GM12864 (cell line): ENCODE data around the gene FBH1.
"Not testable (repeated sequence)": the region's sequence is repeated elsewhere in the genome, so short reads cannot be mapped to it uniquely, and the experiment has no call there.

Source experiments
- DNase-seq: peaks from one replicate; pipeline ENCODE4 v3.0.0-alpha.2; 2011; ENCODE audit warnings: low read depth
- H3K4me3 ChIP-seq: 2 replicates; pipeline ENCODE4 v1.5.1; 2011; ENCODE audit warnings: mild to moderate bottlenecking, low read depth, low read length, control low read depth
- TF ChIP-seq, protein P1 (sequence below): IDR thresholded peaks from 2 replicates; pipeline ENCODE4 v1.5.1; 2011; ENCODE audit warnings: low read depth, mild to moderate bottlenecking, moderate library complexity, low read length, control low read depth, inconsistent platforms; ENCODE audit errors: missing control alignments

FBH1 gene

GRCh38 chr10:5960070-5960972 lies 70.3 kb downstream of the FBH1 start:
- H3K4me3 ChIP-seq: no peak overlapping the region
- TF ChIP-seq, protein P1, sequence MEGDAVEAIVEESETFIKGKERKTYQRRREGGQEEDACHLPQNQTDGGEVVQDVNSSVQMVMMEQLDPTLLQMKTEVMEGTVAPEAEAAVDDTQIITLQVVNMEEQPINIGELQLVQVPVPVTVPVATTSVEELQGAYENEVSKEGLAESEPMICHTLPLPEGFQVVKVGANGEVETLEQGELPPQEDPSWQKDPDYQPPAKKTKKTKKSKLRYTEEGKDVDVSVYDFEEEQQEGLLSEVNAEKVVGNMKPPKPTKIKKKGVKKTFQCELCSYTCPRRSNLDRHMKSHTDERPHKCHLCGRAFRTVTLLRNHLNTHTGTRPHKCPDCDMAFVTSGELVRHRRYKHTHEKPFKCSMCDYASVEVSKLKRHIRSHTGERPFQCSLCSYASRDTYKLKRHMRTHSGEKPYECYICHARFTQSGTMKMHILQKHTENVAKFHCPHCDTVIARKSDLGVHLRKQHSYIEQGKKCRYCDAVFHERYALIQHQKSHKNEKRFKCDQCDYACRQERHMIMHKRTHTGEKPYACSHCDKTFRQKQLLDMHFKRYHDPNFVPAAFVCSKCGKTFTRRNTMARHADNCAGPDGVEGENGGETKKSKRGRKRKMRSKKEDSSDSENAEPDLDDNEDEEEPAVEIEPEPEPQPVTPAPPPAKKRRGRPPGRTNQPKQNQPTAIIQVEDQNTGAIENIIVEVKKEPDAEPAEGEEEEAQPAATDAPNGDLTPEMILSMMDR: no peak
- DNase-seq: no peak

DNA sequence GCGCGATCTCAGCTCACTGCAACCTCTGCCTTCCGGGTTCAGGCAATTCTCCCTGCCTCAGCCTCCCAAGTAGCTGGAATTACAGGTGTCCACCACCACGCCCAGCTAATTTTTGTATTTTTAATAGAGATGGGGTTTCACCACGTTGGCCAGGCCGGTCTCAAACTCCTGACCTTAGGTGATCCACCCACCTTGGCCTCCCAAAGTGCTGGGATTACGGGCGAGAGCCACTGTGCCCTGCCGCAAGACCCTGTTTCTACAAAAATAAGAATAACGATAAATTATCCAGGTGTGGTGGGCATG lies 70.9 kb downstream of the FBH1 start:
- not testable (repeated sequence) for H3K4me3 ChIP-seq, DNase-seq

GRCh38 chr10:5961405-5962100 lies 71.5 kb downstream of the FBH1 start:
- TF ChIP-seq, protein P1: no peak
- no peak overlapping the region for H3K4me3 ChIP-seq
- no peak for DNase-seq

DNA sequence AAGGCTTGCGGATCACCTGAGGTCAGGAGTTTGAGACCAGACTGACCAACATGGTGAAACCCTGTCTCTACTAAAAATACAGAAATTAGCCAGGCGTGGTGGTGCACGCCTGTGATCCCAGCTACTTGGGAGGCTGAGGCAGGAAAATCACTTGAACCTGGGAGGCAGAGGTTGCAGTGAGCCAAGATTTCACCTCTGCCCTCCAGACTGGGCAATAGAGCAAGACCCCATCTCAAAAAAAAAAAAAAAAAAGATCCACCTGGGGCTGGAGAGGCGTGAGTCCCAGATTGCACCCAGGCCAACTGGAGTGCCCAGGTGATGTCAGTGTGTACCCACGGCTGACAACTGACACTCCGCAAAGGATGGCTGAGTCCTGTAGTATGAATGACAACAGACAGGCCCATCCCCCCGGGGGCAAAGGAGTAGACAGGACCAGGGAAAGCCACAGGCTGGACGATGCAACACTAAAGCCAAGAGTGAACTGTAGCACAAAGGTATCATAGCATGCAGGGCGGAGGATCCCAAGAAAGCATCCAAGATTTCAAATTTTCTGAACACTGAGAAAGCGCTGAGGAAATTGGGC lies 72.4 kb downstream of the FBH1 start:
- DNase-seq, H3K4me3 ChIP-seq: not testable (repeated sequence)

- H3K4me3 ChIP-seq: no peak overlapping the region
- TF ChIP-seq, protein P1: no peak
- DNase-seq: no peak
Measured at GRCh38 chr10:5963071-5963470, 73.0 kb downstream of the FBH1 start.

DNA sequence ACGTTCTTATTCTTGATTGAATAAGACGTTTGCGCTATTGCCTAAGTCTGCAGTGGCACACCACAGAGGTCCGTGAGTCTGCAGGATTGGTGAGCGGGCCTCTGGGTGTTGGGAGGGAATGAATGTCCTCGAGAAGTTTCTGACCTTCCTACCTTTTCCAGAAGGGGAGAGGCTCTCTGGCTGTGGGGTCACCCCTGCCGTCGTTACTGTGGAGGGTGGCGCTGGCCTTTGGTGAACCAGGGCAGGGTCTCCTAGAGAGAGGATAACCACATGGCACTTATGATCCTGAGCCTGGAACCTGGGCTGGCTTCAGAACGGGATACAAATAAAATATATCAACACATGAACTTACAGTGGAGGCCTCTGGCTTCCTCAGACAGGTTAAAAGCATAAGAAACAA lies 73.5 kb downstream of the FBH1 start:
- H3K4me3 ChIP-seq: no peak overlapping the region
- TF ChIP-seq, protein P1: no peak
- no peak for DNase-seq

DNA sequence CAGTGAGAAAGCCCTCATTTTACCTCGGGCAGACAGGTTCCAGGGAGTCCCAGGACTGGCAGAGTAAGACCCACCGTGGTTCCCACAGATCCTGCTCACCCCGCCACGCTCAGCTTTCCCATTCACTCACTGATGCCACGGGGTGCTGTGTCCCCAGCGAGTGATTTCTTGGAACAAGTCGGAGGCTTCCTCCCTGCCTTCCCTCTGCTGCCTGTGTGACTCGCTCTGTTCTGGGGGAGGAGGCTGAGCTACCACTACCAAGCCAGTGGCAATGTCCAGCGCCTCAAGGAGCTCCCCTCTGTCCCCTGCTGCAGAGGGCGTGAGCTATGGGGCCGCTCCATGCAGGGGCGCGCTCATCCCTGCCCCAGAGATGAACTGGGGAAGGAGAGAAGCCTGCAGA lies 74.7 kb downstream of the FBH1 start:
- TF ChIP-seq, protein P1: no peak
- no peak overlapping the region for H3K4me3 ChIP-seq
- no peak for DNase-seq

GRCh38 chr10:5965266-5965665 lies 75.2 kb downstream of the FBH1 start:
- no peak overlapping the region for H3K4me3 ChIP-seq
- DNase-seq: no peak
- TF ChIP-seq, protein P1: no peak
